Coronary artery (tissue), 2 donors: ENCODE results near the gene RBFOX2.

Experiments
- DNase-seq: peaks from one replicate; pipeline ENCODE4 v3.0.0-alpha.2; 2017; ENCODE audit warnings: low spot score
- H3K27ac ChIP-seq, 2 donors: fragments of 200-600 bp; sonication (generic); one replicate each; pipeline ENCODE4 v1.5.1; 2016 to 2019
- H3K4me3 ChIP-seq: fragments of 200-600 bp; sonication (generic); 2 replicates; pipeline ENCODE4 v1.5.1; 2016; ENCODE audit warnings: mild to moderate bottlenecking, moderate library complexity
- TF ChIP-seq, protein P1 (sequence below): fragments of 200-600 bp; sonication (generic); IDR thresholded peaks from one replicate; pipeline ENCODE4 v1.5.1; 2019; ENCODE audit warnings: antibody characterized with exemption

The RBFOX2 gene

DNA sequence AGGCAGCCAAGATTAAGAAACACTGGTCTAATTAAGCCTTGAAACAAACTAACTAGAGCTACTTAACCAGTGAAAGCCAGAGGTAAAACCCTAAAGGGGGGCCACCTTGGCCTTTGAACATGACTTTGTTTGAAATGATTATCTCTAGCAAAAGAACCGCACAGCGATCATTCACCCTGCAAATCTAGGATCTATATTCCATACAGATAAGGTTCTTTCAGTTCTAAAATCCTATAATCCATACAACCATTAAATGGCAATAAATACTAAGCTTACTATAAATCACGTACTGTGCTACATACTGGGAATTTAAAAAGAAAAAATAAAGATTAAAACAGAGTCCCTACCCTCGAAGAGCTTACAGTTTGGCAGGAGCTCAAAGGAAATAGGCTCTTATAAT is 40.6 kb downstream of the RBFOX2 start:
- H3K27ac ChIP-seq = no peak overlapping the region
- no peak overlapping the region for H3K4me3 ChIP-seq

DNA sequence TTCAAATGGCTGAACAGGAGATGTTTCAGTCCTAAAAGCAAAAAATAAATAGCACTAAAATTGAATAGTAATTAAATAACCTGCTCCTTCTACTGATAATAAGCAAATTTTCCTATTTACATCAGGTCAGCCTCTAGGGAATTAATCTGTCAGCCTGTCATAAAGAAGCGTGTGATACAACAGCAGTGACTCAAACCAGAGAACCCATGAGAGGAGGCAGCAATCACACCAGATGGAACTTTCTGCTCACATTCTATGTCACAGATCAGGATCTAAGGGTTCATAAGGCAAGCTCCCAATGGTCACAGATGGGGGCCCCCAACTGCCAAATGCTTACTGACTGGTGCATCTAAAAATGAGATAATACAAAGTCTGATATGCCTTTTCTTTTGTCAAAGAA is 41.1 kb downstream of the RBFOX2 start:
- TF ChIP-seq, protein P1, sequence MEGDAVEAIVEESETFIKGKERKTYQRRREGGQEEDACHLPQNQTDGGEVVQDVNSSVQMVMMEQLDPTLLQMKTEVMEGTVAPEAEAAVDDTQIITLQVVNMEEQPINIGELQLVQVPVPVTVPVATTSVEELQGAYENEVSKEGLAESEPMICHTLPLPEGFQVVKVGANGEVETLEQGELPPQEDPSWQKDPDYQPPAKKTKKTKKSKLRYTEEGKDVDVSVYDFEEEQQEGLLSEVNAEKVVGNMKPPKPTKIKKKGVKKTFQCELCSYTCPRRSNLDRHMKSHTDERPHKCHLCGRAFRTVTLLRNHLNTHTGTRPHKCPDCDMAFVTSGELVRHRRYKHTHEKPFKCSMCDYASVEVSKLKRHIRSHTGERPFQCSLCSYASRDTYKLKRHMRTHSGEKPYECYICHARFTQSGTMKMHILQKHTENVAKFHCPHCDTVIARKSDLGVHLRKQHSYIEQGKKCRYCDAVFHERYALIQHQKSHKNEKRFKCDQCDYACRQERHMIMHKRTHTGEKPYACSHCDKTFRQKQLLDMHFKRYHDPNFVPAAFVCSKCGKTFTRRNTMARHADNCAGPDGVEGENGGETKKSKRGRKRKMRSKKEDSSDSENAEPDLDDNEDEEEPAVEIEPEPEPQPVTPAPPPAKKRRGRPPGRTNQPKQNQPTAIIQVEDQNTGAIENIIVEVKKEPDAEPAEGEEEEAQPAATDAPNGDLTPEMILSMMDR = no peak
- DNase-seq = no peak
- Histone ChIP-seq H3K27ac (no peak overlapping the region), H3K4me3 (no peak overlapping the region)

More for the DNA sequence above, 40.6 kb downstream of the RBFOX2 start:
- DNase-seq = no peak
- TF ChIP-seq, protein P1 = no peak

DNA sequence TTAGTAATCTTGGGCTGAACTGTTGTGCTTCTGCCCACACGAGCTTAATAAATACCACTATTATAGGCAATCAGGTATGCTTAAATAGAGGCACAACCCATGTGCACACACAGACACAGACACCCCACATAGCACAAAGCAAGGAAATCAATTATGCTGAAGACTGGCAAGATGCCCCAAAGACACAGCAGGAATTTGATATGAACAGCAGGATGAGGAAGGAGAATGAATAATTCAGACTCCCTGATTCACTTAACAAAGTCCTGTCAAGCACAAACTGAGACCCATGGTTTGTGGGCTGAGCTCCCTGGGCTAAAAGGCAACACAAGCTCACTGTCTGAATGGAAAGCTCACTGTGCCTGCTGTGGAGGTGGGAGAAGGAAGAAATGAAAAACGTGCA is 42.5 kb downstream of the RBFOX2 start:
- TF ChIP-seq, protein P1 = no peak
- DNase-seq = no peak
- H3K27ac ChIP-seq = no peak overlapping the region

DNA sequence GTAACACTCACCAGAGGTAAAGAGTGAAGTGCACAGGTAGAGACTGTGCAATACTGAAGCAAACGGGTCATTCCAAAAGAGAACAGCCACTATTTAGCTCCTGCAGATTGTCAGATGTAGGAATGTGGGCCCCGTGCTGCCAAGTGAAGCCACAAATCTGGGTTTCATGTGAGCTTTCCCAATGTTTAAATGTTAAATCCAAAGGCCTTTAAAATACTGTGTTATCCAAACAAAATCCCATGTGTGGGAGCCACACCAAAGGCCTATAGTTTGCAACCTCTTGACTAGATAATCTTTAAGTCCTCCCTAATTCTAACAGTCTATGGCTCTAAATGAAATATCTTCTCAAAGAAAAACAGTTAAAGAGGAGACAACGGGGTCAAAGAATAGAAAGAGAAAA is 43.3 kb downstream of the RBFOX2 start:
- no peak for DNase-seq
- Histone ChIP-seq H3K27ac (no peak overlapping the region), H3K4me3 (no peak overlapping the region)
- TF ChIP-seq, protein P1 = no peak

More for the DNA sequence above, 42.5 kb downstream of the RBFOX2 start:
- no peak overlapping the region for H3K4me3 ChIP-seq

DNA sequence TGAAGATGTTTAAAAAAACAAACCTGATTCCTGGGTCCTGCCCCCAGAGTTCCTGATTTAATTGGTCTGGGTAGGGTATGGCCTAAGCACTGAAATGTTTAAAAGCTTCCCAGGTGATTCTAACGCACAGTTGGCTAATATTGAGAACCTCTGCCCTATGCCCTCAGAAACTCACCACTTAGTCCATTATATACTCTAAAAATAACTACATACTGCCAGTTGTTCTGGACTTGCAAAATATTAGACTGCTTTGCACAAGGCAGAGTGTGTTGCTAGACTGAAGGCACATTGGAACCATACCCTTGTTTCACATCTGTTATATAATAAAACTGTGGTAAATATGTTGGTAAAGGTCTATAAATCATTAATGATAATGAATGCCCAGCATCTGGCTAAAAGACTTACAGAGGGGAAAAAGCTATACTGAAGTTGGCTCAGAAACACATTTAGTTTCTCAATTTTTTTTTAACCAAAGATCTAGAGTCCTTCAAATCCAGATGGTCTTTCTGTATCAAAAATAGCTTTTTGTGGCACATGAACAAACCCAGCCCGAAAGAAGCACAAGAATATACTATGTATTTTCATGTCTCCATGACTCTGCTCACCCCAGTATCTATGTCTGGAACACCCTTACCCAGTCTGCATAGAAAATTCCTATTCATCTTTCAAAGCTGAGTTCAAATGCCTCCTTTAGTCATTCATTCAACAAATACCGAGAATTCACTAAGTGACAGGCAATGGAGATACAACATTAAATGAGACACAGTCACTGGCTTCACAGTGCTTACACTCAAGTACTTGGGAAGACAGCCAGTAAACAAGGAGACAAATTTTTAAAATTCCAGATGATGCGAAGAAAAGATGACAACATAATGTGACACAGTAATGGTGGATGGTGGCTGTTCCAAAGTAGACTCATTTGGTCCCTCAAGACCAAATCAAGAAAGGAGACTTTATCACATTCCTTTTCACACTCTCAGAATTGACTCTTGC is 44.1 kb downstream of the RBFOX2 start:
- TF ChIP-seq, protein P1 = no peak
- Histone ChIP-seq H3K27ac (no peak overlapping the region), H3K4me3 (no peak overlapping the region)
- no peak for DNase-seq

DNA sequence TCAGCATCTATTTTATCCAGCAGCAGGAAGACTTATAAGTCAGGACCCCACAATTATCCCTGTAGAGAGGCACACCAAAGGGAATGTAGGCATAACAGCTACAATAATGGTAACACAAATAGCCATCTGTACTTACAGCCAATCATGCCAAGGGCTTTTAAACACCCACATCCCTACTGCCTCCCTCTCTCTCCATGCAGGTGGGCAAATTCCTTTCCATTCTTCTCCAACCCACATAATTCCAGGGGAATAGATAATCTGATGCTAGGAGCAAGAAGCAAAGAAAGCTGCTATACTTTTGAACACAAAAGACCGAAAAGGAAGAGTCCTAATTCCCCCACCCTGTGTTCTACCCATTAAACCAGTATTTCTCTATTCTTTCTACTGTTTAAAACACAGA is 46.7 kb downstream of the RBFOX2 start:
- TF ChIP-seq, protein P1 = no peak

DNA sequence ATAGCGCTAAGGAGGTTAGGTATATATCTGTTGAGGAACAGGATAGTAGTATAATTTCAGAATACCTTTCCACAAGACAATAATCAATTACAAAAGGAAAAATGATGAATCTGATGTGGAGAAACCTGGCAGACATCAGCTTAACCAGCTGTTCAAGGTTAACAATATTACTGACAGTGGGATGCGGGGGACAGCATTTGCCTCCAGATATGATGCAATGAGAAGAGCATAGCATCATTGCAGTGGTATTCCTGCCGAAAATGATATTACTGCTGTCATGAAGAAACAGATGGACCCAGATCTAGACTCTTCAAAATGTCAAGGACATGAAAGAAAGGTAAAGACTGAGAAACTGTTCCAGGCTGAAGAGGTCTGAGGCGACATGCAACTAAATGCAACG is 49.7 kb downstream of the RBFOX2 start:
- TF ChIP-seq, protein P1 = no peak
- H3K27ac ChIP-seq = no peak overlapping the region
- H3K4me3 ChIP-seq = no peak overlapping the region

More for the DNA sequence above, 46.7 kb downstream of the RBFOX2 start:
- no peak overlapping the region for H3K27ac ChIP-seq
- DNase-seq = no peak
- H3K4me3 ChIP-seq = no peak overlapping the region

More for the DNA sequence above, 49.7 kb downstream of the RBFOX2 start:
- DNase-seq = no peak
